CD4-positive, alpha-beta T cell treated with Interleukin-6 for 4 hours (primary cell): Measurements from ENCODE around the gene PLEKHS1.
"Not testable (repeated sequence)": the region's sequence is repeated elsewhere in the genome, so short reads cannot be mapped to it uniquely, and the experiment has no call there.

ENCODE experiments used
- DNase-seq: peaks from one replicate; pipeline ENCODE4 v3.0.0-alpha.2; 2020; ENCODE audit warnings: mixed read lengths

Gene PLEKHS1

GRCh38 chr10:113742466-113742865, 9.0 kb upstream of the PLEKHS1 start:
- no peak for DNase-seq

GRCh38 chr10:113743594-113743993, 7.9 kb upstream of the PLEKHS1 start:
- DNase-seq, result no peak

- DNase-seq, result no peak
Observed at GRCh38 chr10:113745374-113745773, 6.1 kb upstream of the PLEKHS1 start.

- no peak for DNase-seq
Observed at GRCh38 chr10:113746217-113746957, 5.1 kb upstream of the PLEKHS1 start.

GRCh38 chr10:113752553-113752952, 1.1 kb downstream of the PLEKHS1 start:
- DNase-seq, result no peak

- DNase-seq, result no peak
Observed at GRCh38 chr10:113753020-113753692, 1.7 kb downstream of the PLEKHS1 start.

- no peak for DNase-seq
Observed at GRCh38 chr10:113754125-113754524, 2.6 kb downstream of the PLEKHS1 start.

- DNase-seq, result no peak
Observed at GRCh38 chr10:113754768-113755167, 3.3 kb downstream of the PLEKHS1 start.

- no peak for DNase-seq
Observed at GRCh38 chr10:113756940-113757543, 5.6 kb downstream of the PLEKHS1 start.

- no peak for DNase-seq
Observed at GRCh38 chr10:113762083-113762482, 10.6 kb downstream of the PLEKHS1 start.

GRCh38 chr10:113764582-113764981, 13.1 kb downstream of the PLEKHS1 start:
- no peak for DNase-seq

GRCh38 chr10:113765910-113766309, 14.4 kb downstream of the PLEKHS1 start:
- no peak for DNase-seq

- DNase-seq, result no peak
Observed at GRCh38 chr10:113767222-113767621, 15.7 kb downstream of the PLEKHS1 start.

GRCh38 chr10:113770346-113770745, 18.9 kb downstream of the PLEKHS1 start:
- no peak for DNase-seq

GRCh38 chr10:113771131-113771530, 19.6 kb downstream of the PLEKHS1 start:
- DNase-seq, result not testable (repeated sequence)

- no peak for DNase-seq
Observed at GRCh38 chr10:113775686-113776294, 24.3 kb downstream of the PLEKHS1 start.

GRCh38 chr10:113776553-113776952, 25.1 kb downstream of the PLEKHS1 start:
- no peak for DNase-seq

- no peak for DNase-seq
Observed at GRCh38 chr10:113780681-113781250, 29.3 kb downstream of the PLEKHS1 start.

GRCh38 chr10:113782367-113782766, 30.9 kb downstream of the PLEKHS1 start:
- no peak for DNase-seq

GRCh38 chr10:113782986-113783704, 31.7 kb downstream of the PLEKHS1 start:
- no peak for DNase-seq

GRCh38 chr10:113788604-113789083, 37.2 kb downstream of the PLEKHS1 start:
- DNase-seq, result no peak

GRCh38 chr10:113791691-113792090, 40.2 kb downstream of the PLEKHS1 start:
- DNase-seq, result no peak
